ENCODE measurements around the gene TUBB.

TUBB gene

DNA sequence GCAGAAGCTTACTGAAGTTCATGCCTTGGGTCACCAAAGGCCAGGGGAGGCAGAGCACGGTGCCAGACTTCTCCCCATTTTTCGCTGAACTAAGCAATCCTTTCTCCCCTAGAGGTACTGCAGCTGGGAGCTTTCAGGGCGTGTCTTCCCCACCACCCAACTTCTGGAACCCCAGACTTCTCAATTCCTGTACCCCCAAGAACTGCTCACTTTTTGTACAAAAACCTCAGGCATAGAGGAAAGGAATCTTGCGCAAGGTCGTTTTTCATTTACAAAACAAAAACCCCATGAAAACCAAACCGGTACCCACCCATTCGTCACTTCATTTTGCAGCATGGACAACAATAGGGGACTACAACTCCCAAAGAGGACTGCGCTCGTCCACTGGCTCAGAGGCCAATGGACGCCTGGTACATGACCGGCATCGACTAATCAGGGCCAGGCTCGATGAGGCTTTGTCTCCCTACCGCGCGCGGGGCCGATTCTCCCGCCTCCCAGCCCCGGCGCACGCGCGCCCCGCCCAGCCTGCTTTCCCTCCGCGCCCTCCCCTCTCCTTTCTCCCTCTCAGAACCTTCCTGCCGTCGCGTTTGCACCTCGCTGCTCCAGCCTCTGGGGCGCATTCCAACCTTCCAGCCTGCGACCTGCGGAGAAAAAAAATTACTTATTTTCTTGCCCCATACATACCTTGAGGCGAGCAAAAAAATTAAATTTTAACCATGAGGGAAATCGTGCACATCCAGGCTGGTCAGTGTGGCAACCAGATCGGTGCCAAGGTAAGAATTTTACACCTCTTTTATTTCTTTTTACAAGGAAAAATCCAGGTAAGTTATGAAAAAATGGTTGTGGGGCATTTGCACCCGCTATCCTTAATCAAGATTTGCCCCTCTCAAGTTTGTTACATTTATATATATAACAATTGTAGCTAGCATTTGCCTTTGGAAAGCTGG is at the start of gene TUBB:
TUBB (plus strand) TSS at position 562 of the 947 bp plus-strand sequence; CDS start at position 717, 155 bp downstream.
- peak; percentile 85 for DNase-seq (ENCODE audit: low spot score)

- DNase-seq (ENCODE audit: low spot score): peak; percentile 44
Measured at GRCh38 chr6:30670760-30671527, 49.2 kb upstream of the TUBB start.

- DNase-seq (ENCODE audit: low spot score): peak; percentile 80
Measured at GRCh38 chr6:30672445-30673253, 47.5 kb upstream of the TUBB start, which contains the start of gene DHX16. DHX16 (minus strand) TSS chr6:30673006; CDS start chr6:30672841, 165 bp downstream.

- no peak for DNase-seq (ENCODE audit: low spot score)
Measured at GRCh38 chr6:30676660-30677285, 43.4 kb upstream of the TUBB start.

DNA sequence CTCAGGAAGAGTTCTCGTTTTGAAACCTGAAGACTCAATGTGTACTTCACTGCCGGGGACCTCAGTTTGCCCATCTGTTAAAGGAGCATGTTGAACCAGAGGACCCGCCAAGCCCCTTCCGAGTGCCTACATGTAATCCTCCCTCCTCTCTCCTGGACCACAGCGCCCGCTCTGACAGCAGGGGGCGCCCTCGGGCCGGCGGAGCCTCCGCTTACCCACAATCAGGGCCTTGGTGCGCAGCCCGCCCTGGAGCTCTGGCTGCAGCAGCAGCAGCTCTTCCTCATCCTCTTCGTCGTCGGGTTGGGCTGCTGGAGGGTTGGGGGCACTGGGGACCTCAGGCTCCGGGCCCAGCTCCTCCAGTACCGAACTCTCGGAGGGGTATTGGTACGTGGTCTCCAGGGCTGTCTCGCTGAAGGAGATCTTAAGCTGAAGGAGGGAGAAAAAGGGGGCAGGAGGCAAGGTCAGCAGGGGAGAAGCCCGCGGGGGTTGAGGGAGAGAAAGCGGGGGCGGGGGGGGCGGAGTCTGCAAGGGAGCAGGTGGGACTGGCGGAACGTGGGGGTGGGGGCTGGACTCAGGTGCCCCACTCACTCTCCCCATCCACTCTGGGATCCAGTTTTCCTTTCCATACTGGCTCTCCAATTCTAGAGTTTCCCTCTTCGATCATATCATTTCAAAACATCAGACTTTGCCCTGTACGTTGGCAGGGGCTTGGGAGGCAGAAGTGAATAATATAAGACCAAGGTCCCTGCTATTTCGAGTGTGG is 41.0 kb upstream of the TUBB start:
- DNase-seq (ENCODE audit: low spot score): peak; percentile 83

DNA sequence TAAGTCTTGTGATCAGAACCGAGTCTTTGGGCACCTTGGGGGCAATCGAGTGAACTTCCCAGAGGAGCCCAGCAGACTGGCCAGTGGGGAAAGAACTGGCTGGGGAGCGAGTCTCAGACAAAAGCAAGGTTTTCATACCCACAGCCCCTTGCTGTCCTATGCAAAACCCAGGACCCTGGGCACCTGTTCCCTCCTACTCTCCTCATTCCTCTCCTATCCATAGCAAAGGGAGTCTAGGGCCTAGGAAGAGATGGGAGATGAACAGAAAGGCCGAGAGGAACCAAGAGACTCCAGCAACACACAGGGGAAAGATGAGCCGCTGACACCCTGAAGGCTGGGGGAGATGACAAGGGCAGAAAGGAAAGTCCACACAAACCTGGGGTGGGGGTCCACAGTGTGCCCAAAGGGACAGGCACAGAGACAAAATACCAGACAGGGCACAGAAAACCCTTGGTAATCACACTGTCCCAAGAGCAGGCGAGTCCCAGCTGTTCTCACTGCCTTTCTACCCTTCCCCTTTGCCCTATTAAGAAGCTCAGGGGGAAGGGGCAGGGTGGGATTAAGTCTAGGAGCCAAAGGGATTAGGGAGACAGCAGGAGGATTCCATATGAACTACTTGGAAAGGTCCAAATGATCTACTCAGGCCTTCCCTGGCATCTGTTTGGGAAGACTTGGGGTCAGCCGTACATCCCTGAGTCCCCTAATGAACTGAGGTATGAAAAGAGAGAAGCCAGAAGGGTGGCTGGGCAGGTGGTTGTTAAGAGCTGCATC is 40.2 kb upstream of the TUBB start:
- no peak for DNase-seq (ENCODE audit: low spot score)

DNA sequence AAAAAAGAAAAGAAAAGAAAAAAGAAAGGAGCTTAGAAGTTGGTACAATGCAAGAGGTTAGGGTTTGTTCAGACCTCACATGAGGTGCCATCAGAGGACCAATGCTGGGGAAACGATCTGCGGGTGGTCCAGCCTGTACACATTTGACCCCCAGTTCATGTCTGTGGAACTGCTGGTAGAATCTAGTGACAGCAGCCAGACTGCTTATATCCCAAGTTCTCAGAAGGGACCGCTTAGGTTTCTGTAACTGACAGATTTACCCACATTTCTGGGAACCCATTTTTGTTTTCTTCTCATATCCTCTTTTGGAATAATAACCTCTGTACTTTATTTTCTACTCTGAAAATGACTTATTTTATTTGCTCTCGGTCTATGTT is 38.4 kb upstream of the TUBB start:
- DNase-seq (ENCODE audit: low spot score): no peak

- DNase-seq (ENCODE audit: low spot score): no peak
Measured at GRCh38 chr6:30682143-30683117, 37.7 kb upstream of the TUBB start.

DNA sequence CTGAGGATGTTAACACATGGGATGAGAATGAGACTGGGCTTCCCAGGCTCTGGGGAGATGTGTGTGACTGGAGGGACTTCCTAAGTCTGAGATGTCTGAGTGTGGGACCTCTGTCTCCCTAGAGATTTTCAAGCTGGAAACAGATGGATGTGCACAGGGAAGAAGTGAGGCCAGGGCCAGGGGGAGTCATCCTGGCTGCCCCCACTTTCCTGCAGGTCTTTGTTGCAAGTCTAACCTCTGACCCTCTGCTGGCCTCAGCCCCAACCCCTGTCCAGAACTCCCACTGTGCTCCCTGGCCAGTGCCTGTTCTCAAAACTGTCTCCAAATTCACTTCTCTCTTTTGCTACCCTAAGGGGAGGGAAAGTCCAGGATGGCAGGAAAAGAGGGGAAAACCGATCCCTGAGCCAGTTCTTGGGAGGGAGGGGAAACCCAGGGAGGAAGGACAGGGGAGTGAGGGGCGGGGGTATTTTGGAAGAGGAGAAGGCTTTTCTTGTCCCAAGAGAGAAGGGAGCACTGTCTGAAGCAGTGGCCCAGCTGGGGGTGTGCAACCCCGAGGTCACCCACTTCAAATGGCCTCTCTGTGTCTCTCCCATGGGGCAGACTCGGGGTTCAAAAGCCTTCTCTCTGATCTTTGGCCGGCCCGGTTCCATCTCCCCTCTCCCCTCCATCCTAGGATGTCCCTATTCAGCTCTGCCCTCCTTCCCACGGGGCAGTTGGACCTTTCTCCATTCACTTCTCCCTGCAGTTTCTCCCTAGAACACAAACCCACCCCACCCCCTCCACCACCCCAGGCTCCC is 36.8 kb upstream of the TUBB start:
- DNase-seq (ENCODE audit: low spot score): no peak

DNA sequence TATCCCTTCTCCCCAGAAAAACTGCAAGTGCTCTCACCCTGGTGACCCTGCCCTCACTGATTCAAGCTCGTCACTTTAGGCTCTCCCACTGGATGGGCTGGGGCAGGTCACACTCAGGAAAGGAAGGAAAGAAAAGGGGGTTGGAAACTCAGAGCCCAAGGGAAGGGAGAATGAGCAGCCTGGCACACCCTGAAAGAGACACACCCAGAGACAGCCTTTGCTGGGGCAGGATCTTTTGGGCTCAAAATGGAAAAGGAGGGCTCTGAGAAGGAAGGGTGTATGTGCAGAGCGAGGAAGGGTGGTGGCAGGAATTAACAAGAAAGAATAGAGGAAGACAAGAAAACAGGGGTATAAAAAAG is 36.2 kb upstream of the TUBB start:
- no peak for DNase-seq (ENCODE audit: low spot score)

DNA sequence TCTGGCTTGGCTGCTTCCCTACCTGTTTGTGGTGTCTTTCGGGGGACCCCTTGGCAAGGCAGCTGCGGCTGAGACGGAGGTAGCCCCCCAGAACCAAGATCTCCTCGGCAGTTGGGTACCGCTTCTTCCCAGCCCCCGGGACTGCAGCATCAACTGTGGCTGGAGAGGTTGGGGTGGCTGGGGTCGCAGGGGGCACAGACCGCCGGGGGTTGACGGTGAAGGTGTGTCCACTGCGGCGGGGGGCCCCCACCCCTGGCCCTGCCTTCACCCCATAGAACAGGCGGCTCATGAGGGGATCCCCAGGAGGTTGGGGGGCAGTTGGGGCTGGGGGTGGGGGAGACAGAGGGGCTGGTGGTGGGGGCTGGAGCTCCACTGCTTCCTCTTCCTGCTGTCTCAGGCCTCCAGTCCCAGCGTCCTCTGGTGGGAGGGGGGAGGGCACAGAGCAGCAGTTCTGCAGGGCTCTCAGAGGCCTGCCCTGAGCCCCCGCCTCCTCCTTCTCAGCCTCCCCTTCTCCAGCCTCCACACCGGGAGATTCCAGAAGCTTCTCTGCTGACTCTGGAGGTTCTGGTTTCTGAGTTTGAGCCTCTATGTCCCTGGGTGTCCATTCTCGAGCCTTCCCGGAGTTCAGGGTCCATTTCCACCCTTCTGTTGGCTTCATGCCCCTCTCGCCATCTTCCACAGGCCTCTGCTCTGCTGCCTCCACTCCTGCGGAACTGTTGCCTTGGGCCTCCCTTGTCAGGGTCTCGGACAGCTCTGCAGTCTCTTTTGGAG is 35.6 kb upstream of the TUBB start:
- DNase-seq (ENCODE audit: low spot score): no peak

- DNase-seq (ENCODE audit: low spot score): no peak
Measured at GRCh38 chr6:30685157-30686008, 34.8 kb upstream of the TUBB start.

DNA sequence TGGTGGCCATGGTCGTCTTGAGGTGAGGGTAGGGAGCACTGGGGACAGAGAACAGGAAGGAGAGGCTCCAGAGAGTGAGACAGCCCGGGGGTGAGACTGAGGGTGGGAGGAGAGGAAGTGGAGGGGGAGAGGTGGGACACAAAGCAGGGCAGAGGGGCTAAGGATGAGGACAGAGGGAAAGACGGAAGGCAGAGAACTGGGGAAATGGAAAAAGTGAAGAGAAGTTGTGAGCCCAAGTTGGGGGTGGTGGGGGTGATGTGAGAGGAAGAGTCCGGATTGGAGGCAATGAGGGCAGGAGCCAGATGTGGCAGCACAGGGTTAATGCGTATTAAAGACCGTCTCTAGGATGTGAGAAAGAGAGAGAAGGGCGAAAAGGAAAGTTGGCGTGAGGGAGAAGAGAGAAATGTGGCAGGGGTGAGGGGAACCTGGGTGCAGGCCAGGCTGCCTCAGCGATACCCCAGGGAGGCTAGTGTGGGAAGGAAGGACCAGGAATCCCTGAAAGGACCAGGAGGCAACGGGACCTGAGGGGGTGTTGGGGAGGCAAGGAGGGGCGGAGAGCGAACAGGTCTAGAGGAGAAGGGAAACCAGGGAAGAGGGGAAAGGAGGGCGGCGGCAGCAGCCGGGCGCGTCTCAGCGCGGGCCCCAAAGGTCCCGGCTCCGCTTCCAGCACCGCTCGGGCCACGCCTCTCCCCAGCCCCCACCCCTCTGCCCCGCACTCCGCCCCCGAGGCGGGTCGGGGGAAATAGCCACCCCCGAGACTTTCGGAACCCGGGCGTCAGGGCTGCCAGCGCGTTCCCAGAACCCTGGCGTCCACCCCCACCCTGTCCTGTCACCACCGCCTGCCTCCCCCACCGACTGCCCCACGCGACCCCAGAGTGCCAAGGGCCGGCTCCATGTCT is 33.9 kb upstream of the TUBB start, which contains the start of gene PPP1R18:
PPP1R18 (minus strand) TSS at position 637 of the 899 bp plus-strand sequence; CDS start at position 10, 627 bp downstream.
- peak; percentile 54 for DNase-seq (ENCODE audit: low spot score)

DNA sequence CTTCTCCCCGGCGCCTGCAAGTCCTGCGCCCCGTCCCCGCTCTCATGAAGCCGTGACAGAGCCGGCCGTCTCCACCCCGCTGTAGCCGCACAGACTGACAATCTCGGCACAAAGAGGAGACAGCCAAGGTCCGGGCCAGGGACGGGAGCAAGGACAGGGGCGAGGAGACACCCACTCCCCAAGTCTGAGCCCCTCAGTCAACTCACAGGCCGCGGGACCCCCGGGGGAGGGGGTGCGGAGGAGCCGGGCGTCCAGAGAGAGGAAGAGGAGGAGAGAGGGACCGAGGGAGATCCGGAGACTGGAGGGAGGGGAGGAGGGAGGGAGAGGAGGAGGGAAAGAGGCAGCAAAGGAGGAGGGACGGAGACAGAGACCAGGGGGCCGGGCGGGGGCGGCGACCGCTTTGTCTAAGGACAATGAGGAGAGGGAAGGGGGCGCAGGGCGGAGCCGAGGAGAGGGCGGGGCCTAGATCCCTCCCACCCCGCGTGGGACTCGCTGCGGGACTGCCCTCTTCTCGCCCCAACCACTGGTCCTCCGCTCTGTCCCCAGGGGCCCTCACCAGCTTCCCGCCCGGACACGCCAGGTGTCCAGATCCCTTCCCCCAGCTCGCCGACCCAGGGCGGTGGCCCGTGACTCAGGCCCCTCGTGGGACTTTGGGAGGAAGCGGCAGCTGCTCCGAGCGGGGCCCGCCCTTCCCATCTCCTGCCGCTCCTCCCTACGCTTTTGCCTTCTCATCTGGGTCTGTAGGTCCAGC is 33.1 kb upstream of the TUBB start:
- DNase-seq (ENCODE audit: low spot score): peak; percentile 65
